Measurements from ENCODE around the gene DLX4. TPM values are rescaled to one million over a fixed set of nuclear protein-coding genes. Genes with fewer than 3 reads are reported as not detected.

DLX4 gene
- polyA plus RNA-seq, 1 donor from 2014 or later: not detected

DNA sequence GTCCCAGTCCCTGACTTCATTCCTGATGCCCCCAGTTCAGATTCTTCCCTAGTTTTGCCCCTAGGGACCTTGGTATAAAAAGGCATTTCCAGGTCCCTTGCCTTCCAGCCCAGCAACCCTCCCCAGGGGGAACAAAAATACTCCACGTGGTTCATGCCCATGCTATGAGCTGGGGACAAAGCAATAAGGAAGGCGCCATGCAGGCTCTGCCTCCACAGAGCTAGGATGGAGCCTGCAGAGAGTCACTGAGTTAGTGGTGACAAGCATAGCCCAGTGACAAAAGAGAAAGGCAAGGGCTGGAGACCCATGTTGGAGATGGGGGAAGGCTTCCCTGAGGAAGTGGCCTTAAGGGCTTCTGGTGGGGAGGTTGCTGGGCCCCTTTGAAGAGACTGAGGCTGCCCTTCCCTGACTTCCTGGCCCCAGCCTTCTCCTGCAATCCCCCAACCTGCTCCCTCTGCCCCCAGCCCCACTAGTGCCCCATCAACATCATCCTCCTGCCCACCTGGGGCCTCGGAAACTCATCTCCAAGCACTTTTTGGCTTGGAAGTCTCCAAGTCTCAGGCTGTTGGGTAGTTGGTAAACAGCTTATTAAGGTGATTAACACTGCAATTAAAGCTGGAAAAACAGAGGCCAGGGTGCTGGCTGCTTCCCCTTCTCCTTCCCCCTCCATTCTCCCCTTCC is 16.5 kb downstream of the DLX4 start:
- no peak overlapping the region for H3K27ac ChIP-seq (ENCODE audit: low read length)
- H3K9me2 ChIP-seq (ENCODE audit: insufficient read depth, low read length): no peaks in the 10 kb centered on the region
- H3F3A ChIP-seq (ENCODE audit: insufficient read depth, low read length, poor library complexity, severe bottlenecking): no peaks in the 10 kb centered on the region
- no peaks in the 10 kb centered on the region for H3K36me3 ChIP-seq (ENCODE audit: insufficient read depth, low read length)
- no peaks in the 10 kb centered on the region for H3K9me3 ChIP-seq (ENCODE audit: low read length)
- H4K20me1 ChIP-seq (ENCODE audit: insufficient read depth): no peaks in the 10 kb centered on the region
- H3K79me2 ChIP-seq (replicated peaks; ENCODE audit: insufficient read depth, low read length): no peaks in the 10 kb centered on the region
- peaks cover 8% of the 10 kb centered on the region for H3K27me3 ChIP-seq (ENCODE audit: insufficient read depth, low read depth, low read length)
- H3K9ac ChIP-seq (ENCODE audit: low read length): no peak overlapping the region
- H3K4me2 ChIP-seq (ENCODE audit: low read length): no peak overlapping the region
- H3K4me3 ChIP-seq (ENCODE audit: low read length): no peak overlapping the region
- no peak overlapping the region for H2AFZ ChIP-seq (ENCODE audit: low read depth, low read length)
- TF ChIP-seq TAF1 (IDR thresholded peaks at IDR 0.05; ENCODE audit: low read depth) (no peak), RAD21 (conservative IDR thresholded peaks at IDR 0.05) (no peak), SMC3 (conservative IDR thresholded peaks at IDR 0.05; ENCODE audit: poor library complexity) (no peak), EP300 (conservative IDR thresholded peaks at IDR 0.05; ENCODE audit: poor library complexity, severe bottlenecking) (no peak)

GRCh38 chr17:49986396-49987289 is 17.7 kb downstream of the DLX4 start:
- Histone ChIP-seq H3F3A (ENCODE audit: insufficient read depth, low read length, poor library complexity, severe bottlenecking) (no peaks in the 10 kb centered on the region), H3K9me3 (ENCODE audit: low read length) (no peaks in the 10 kb centered on the region), H4K20me1 (ENCODE audit: insufficient read depth) (no peaks in the 10 kb centered on the region), H3K27me3 (ENCODE audit: insufficient read depth, low read depth, low read length) (peaks cover 16% of the 10 kb centered on the region), H2AFZ (ENCODE audit: low read depth, low read length) (no peak overlapping the region), H3K79me2 (replicated peaks; ENCODE audit: insufficient read depth, low read length) (no peaks in the 10 kb centered on the region), H3K9me2 (ENCODE audit: insufficient read depth, low read length) (no peaks in the 10 kb centered on the region), H3K9ac (ENCODE audit: low read length) (no peak overlapping the region), H3K4me3 (ENCODE audit: low read length) (no peak overlapping the region), H3K4me2 (ENCODE audit: low read length) (no peak overlapping the region), H3K36me3 (ENCODE audit: insufficient read depth, low read length) (no peaks in the 10 kb centered on the region), H3K27ac (ENCODE audit: low read length) (no peak overlapping the region)
- TF ChIP-seq EP300 (conservative IDR thresholded peaks at IDR 0.05; ENCODE audit: poor library complexity, severe bottlenecking): no peak
- TF ChIP-seq POLR2AphosphoS5 (IDR thresholded peaks at IDR 0.05): no peak
- no peak for TF ChIP-seq CTCF (IDR thresholded peaks at IDR 0.05; ENCODE audit: poor library complexity, severe bottlenecking)

DNA sequence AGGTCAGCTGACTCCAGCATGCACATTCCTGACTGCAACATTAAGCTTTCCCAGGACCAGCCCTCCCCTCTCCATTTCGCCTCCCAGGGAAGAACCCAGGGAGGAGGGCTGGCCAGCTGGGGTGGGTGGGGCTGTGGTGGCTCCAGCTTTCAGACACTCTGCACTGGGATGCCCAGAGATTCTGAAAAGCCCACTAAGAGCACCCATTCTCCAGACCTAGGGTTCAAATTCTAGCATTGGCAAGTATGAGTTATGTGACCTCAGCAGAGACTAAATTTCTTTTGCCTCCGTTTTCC is 18.2 kb downstream of the DLX4 start:
- peaks cover 22% of the 10 kb centered on the region for H3K27me3 ChIP-seq (ENCODE audit: insufficient read depth, low read depth, low read length)
- no peaks in the 10 kb centered on the region for H3K79me2 ChIP-seq (replicated peaks; ENCODE audit: insufficient read depth, low read length)
- H3K4me3 ChIP-seq (ENCODE audit: low read length): no peak overlapping the region
- no peaks in the 10 kb centered on the region for H3K9me2 ChIP-seq (ENCODE audit: insufficient read depth, low read length)
- H3K36me3 ChIP-seq (ENCODE audit: insufficient read depth, low read length): no peaks in the 10 kb centered on the region
- H3K9me3 ChIP-seq (ENCODE audit: low read length): no peaks in the 10 kb centered on the region
- no peak overlapping the region for H3K27ac ChIP-seq (ENCODE audit: low read length)
- no peak overlapping the region for H3K9ac ChIP-seq (ENCODE audit: low read length)
- TF ChIP-seq MXI1 (conservative IDR thresholded peaks at IDR 0.05; ENCODE audit: poor library complexity, severe bottlenecking) (no peak), EP300 (conservative IDR thresholded peaks at IDR 0.05; ENCODE audit: poor library complexity, severe bottlenecking) (no peak), CTCF (IDR thresholded peaks at IDR 0.05; ENCODE audit: poor library complexity, severe bottlenecking) (no peak), POLR2AphosphoS5 (IDR thresholded peaks at IDR 0.05) (no peak), RAD21 (conservative IDR thresholded peaks at IDR 0.05) (no peak), REST (IDR thresholded peaks at IDR 0.05; ENCODE audit: borderline replicate concordance) (no peak)
- no peaks in the 10 kb centered on the region for H3F3A ChIP-seq (ENCODE audit: insufficient read depth, low read length, poor library complexity, severe bottlenecking)
- H3K4me2 ChIP-seq (ENCODE audit: low read length): no peak overlapping the region
- no peak overlapping the region for H2AFZ ChIP-seq (ENCODE audit: low read depth, low read length)
- H4K20me1 ChIP-seq (ENCODE audit: insufficient read depth): no peaks in the 10 kb centered on the region
